HG03558 (cell line): ENCODE results near the gene IPO9.
"Not testable (repeated sequence)": the region's sequence is repeated elsewhere in the genome, so short reads cannot be mapped to it uniquely, and the experiment has no call there.

Experiments used
- ATAC-seq: cut with Tn5 transposase; IDR thresholded peaks from one replicate; pipeline ENCODE4 v1.9.1; 2021; ENCODE audit warnings: moderate number of reproducible peaks; ENCODE audit not compliant: unreplicated experiment; ENCODE audit errors: extremely low read depth

IPO9 gene

GRCh38 chr1:201808633-201808990 is 20.3 kb upstream of the IPO9 start:
- no peak for ATAC-seq

GRCh38 chr1:201809876-201810275 is 19.1 kb upstream of the IPO9 start:
- no peak for ATAC-seq

GRCh38 chr1:201810466-201811216 is 18.3 kb upstream of the IPO9 start:
- no peak for ATAC-seq

- ATAC-seq = no peak
Observed at GRCh38 chr1:201813226-201813625, 15.7 kb upstream of the IPO9 start.

GRCh38 chr1:201816309-201816854 is 12.6 kb upstream of the IPO9 start:
- no peak for ATAC-seq

GRCh38 chr1:201818971-201819750 is 9.8 kb upstream of the IPO9 start:
- ATAC-seq = no peak

GRCh38 chr1:201820413-201820812 is 8.5 kb upstream of the IPO9 start:
- no peak for ATAC-seq

- ATAC-seq = no peak
Observed at GRCh38 chr1:201825245-201825644, 3.7 kb upstream of the IPO9 start.

- ATAC-seq = no peak
Observed at GRCh38 chr1:201826830-201827229, 2.1 kb upstream of the IPO9 start.

GRCh38 chr1:201827321-201828216 is 1.4 kb upstream of the IPO9 start:
- no peak for ATAC-seq

GRCh38 chr1:201828217-201828819 is 639 bp upstream of the IPO9 start:
- ATAC-seq = no peak

GRCh38 chr1:201831371-201831770 is 2.4 kb downstream of the IPO9 start:
- no peak for ATAC-seq

- no peak for ATAC-seq
Observed at GRCh38 chr1:201834621-201835020, 5.7 kb downstream of the IPO9 start.

- ATAC-seq = no peak
Observed at GRCh38 chr1:201838381-201838780, 9.4 kb downstream of the IPO9 start.

- ATAC-seq = not testable (repeated sequence)
Observed at GRCh38 chr1:201839089-201839488, 10.1 kb downstream of the IPO9 start.

- no peak for ATAC-seq
Observed at GRCh38 chr1:201840055-201840454, 11.1 kb downstream of the IPO9 start.

GRCh38 chr1:201840490-201840889 is 11.5 kb downstream of the IPO9 start:
- no peak for ATAC-seq

- ATAC-seq = no peak
Observed at GRCh38 chr1:201841265-201841912, 12.4 kb downstream of the IPO9 start.

- no peak for ATAC-seq
Observed at GRCh38 chr1:201842472-201843027, 13.6 kb downstream of the IPO9 start.
